NK-92 treated with Interleukin-12 subunit alpha and Interleukin-12 subunit beta, amount 100 ng/mL, for 24 hours (cell line): ENCODE results near the gene TTLL11.

Experiments
- DNase-seq: peaks from one replicate; lab custom pipeline; 2025; lab: John Stamatoyannopoulos, UW

Gene TTLL11

DNA sequence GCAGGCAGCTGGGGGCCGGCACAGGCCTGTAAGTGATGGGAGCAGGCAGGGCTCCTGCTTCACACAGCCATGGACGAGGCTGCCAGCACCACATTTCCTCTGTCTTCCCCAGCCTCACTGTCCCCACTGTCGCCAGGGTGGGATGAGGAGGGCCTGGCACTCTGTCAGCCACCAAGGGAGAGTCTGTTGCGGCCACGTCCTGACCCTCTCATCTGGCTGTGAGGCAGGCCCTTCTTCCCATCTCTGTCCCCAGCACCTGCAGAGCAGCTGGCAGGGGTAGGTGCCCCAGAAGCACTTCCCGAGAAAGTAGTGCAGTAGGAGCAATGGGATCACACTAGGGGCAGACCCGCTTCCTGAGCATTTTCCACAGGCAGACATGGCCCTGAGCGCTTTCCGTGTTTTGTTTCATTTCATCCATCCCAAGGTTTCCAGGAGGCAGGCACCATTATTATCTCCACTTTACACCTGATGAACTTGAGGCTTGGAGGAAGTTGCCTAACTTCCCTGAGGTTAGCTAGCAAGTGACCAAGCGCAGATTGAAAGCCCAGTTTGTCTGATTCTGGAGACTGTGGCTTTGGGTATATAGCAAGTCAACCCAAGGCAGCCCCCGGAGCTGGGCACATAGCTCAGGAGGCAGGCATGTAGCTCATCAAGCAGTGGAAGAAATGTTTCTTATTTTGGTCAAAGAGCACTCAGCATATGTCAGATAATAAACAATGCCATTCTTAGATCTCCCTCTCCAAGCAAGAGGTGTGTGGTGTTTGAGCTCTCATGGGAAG lies 239.3 kb downstream of the TTLL11 start:
- no peak for DNase-seq

GRCh38 chr9:121852651-121853616 lies 240.2 kb downstream of the TTLL11 start:
- no peak for DNase-seq

- DNase-seq = no peak
Observed at GRCh38 chr9:121852241-121852640, 240.9 kb downstream of the TTLL11 start.

- no peak for DNase-seq
Observed at GRCh38 chr9:121851641-121852091, 241.4 kb downstream of the TTLL11 start.

DNA sequence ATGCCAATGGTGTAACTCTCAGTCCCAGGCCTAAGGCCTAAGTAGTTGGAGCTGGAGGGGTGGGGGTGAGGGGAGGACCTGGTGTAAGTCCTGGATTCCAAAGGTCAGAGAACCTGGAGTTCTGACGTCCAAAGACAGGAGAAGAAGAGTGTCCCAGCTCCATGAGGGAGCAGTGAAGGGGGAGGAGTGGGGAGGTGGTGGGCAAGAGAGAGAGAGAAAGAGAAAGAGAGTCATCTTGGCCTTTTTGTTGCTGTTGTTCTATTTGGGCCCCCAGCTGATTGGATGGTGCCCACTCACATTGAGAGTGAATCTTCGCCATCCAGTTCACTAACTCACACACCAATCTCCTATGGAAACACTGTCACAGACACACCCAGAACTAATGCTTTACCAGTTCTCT lies 242.7 kb downstream of the TTLL11 start:
- no peak for DNase-seq

- DNase-seq = no peak
Observed at GRCh38 chr9:121849554-121849953, 243.6 kb downstream of the TTLL11 start.

GRCh38 chr9:121844562-121844961 lies 248.5 kb downstream of the TTLL11 start:
- DNase-seq = no peak

GRCh38 chr9:121844098-121844497 lies 249.0 kb downstream of the TTLL11 start:
- DNase-seq = no peak

DNA sequence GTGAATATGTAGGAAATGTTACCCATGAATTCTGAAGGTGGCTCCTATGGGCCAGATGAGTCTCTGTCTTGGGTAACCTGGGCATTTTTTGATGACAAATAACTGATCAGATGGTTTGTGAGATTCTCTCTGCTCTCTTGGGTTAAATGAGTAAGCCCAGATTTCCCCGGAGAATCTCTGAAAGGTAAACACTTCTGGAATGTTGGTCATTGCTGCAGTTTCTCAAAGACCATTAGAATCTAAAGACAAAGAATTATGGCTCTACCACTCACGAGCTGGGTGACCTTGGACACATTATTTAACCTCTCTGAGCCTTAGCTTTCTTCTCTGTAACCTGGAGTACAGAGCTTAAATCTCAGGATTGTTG lies 250.5 kb downstream of the TTLL11 start:
- DNase-seq = no peak

- no peak for DNase-seq
Observed at GRCh38 chr9:121841771-121842611, 251.1 kb downstream of the TTLL11 start.

DNA sequence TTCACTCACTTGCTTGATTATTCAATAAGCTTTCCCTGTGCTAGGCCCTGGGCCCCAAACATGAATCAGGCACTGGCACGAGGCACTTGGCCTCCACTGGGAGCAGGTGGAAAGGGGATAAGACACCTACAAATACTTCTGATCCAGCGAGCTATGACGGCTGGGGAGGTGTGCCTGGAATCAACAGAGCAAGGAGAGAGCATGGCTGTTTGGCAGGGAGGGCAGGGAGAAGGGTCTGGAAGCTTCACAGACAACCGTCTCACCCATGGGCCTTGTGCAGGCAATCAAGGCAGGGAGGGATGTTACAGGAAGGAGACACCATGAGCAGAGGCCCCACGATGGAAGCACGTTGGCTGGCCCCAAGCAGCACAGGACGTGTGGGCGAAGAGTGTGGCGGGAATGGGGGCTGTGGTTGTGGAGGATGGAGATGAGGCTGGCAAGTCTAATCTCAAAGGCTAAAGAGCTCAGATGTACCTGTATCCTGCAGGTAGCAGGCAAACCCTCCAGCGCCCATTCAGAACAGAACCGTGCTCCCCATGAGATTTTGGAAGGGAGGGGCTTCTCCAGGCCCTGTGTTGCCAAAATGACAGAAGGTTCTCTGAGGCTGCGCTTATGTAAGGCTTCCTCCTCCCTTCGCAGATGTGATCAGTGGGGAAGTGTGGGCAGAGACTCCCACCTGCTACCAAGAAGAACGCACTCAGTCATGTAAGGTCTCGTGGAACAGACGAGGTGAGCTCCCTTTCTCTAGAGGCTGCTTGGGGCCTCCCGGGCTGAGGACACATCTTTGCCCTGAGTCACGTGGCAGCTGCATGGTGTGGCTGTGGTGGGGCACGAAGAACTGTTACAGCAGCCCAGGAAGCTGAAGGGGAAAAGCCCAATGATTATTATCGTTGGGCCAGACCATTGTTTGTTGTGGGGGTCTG lies 252.0 kb downstream of the TTLL11 start:
- DNase-seq = no peak

- no peak for DNase-seq
Observed at GRCh38 chr9:121839726-121840500, 253.2 kb downstream of the TTLL11 start.

GRCh38 chr9:121838746-121839669 lies 254.1 kb downstream of the TTLL11 start:
- DNase-seq = no peak

GRCh38 chr9:121837113-121837961 lies 255.8 kb downstream of the TTLL11 start:
- no peak for DNase-seq

GRCh38 chr9:121836366-121836885 lies 256.7 kb downstream of the TTLL11 start:
- no peak for DNase-seq

DNA sequence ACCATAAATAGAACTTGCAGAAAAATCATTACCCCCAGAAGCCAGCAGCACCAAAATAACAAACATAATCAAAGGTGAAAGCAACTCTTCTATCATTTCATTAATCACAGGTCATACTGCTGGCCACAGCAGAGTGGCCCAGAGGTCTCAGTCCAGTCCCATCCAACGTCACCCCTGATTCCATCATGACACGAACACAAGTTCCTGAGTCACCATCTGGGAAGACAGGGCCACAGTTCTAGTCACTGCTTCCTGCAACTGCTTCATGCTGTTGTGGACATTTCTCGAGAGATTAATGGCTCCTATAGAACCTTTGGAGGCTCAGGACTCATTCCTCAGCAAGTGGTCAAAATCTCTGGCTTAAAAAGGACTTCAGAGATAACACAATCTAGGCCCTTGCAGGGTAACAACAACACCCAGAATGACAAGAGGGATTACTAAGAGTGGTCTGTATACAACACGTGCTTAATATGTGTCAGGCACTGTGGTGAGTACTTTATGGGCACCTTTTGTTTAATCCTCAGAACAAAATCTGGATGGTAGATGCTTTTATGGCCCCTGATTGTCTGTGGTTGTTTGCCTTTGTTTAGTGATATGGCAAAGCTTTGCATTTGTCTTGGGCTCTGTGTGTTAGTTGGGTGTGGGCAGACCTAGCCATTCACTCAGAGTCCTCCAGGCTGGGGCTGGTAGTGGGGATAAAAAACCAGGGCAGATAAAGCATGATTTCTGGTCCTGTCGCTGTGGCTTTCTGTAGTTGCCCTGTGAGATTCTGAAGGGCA lies 257.3 kb downstream of the TTLL11 start:
- DNase-seq = no peak

GRCh38 chr9:121833061-121833460 lies 260.0 kb downstream of the TTLL11 start:
- no peak for DNase-seq
